Measurements from ENCODE around the gene ROR1.

The ROR1 gene

GRCh38 chr1:63848733-63849132, 74.9 kb downstream of the ROR1 start:
- H3K36me3 ChIP-seq (ENCODE audit: control insufficient read depth in 2 of 2, insufficient read depth in 2 of 2, low read length in 2 of 2) = no peaks in the 10 kb centered on the region
- H3K27ac ChIP-seq (ENCODE audit: low read depth in 2 of 2, low read length in 2 of 2) = no peak overlapping the region
- H3K27me3 ChIP-seq (ENCODE audit: control insufficient read depth in 2 of 2, insufficient read depth in 2 of 2, low read length in 2 of 2) = no peaks in the 10 kb centered on the region
- no peak overlapping the region for H3K4me3 ChIP-seq (ENCODE audit: low read length in 2 of 2)
- H3K9ac ChIP-seq (ENCODE audit: low read depth in 1 of 2, low read length in 2 of 2) = no peak overlapping the region
- no peaks in the 10 kb centered on the region for H3K9me3 ChIP-seq (ENCODE audit: control insufficient read depth in 2 of 2, low read length in 2 of 2)
- no peaks in the 10 kb centered on the region for H3K4me1 ChIP-seq (ENCODE audit: control insufficient read depth in 2 of 2, insufficient read depth in 2 of 2, low read length in 2 of 2)

DNA sequence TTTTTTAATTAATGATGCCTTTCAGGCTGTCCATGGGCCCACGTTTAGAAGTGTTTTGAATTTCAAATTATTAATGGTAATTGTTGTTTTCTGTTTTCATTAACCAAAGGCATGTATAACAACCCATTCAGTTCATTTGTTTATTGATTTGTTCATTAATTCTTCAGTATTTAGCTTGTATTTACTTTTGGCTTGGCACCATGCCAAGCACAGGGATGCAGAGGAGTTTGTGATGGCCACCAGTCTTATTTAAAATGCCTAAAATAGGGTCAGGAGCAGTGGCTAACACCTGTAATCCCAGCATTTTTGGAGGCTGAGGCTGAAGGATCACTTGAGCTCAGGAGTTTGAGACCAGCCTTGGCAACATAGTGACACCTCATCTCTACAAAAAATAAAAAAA, 75.3 kb downstream of the ROR1 start:
- Histone ChIP-seq H3K27ac (ENCODE audit: low read depth in 2 of 2, low read length in 2 of 2) (no peak overlapping the region), H3K36me3 (ENCODE audit: control insufficient read depth in 2 of 2, insufficient read depth in 2 of 2, low read length in 2 of 2) (no peaks in the 10 kb centered on the region), H3K9me3 (ENCODE audit: control insufficient read depth in 2 of 2, low read length in 2 of 2) (no peaks in the 10 kb centered on the region), H3K4me1 (ENCODE audit: control insufficient read depth in 2 of 2, insufficient read depth in 2 of 2, low read length in 2 of 2) (no peaks in the 10 kb centered on the region), H3K9ac (ENCODE audit: low read depth in 1 of 2, low read length in 2 of 2) (no peak overlapping the region), H3K4me3 (ENCODE audit: low read length in 2 of 2) (no peak overlapping the region), H3K27me3 (ENCODE audit: control insufficient read depth in 2 of 2, insufficient read depth in 2 of 2, low read length in 2 of 2) (no peaks in the 10 kb centered on the region)

DNA sequence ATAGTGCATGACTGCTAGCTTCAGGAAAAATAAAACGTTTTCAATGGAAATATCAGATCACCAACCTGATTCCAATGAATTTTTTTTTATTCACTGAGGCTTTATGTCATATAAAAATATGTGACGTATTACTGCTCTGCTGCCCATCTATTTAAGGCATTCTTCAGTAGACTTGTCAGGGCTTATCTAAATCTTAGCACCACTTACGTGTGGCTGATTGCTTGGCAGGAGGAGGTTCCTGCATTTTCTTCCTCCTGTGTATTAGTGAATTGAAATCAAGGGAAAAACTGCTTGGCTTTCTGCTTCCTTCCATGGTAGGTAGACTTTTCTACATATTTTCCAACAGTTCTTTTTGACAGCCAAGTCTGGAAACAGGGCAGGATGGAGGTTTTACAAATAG, 80.3 kb downstream of the ROR1 start:
- no peak overlapping the region for H3K4me3 ChIP-seq (ENCODE audit: low read length in 2 of 2)

GRCh38 chr1:63855942-63856341, 82.1 kb downstream of the ROR1 start:
- H3K4me1 ChIP-seq (ENCODE audit: control insufficient read depth in 2 of 2, insufficient read depth in 2 of 2, low read length in 2 of 2) = no peaks in the 10 kb centered on the region
- no peak overlapping the region for H3K27ac ChIP-seq (ENCODE audit: low read depth in 2 of 2, low read length in 2 of 2)
- H3K9ac ChIP-seq (ENCODE audit: low read depth in 1 of 2, low read length in 2 of 2) = no peak overlapping the region
- no peak overlapping the region for H3K4me3 ChIP-seq (ENCODE audit: low read length in 2 of 2)
- H3K27me3 ChIP-seq (ENCODE audit: control insufficient read depth in 2 of 2, insufficient read depth in 2 of 2, low read length in 2 of 2) = no peaks in the 10 kb centered on the region
- H3K9me3 ChIP-seq (ENCODE audit: control insufficient read depth in 2 of 2, low read length in 2 of 2) = no peaks in the 10 kb centered on the region
- H3K36me3 ChIP-seq (ENCODE audit: control insufficient read depth in 2 of 2, insufficient read depth in 2 of 2, low read length in 2 of 2) = no peaks in the 10 kb centered on the region

More for the DNA sequence above, 80.3 kb downstream of the ROR1 start:
- no peak overlapping the region for H3K27ac ChIP-seq (ENCODE audit: low read depth in 2 of 2, low read length in 2 of 2)
- H3K9me3 ChIP-seq (ENCODE audit: control insufficient read depth in 2 of 2, low read length in 2 of 2) = no peaks in the 10 kb centered on the region
- H3K36me3 ChIP-seq (ENCODE audit: control insufficient read depth in 2 of 2, insufficient read depth in 2 of 2, low read length in 2 of 2) = no peaks in the 10 kb centered on the region
- H3K4me1 ChIP-seq (ENCODE audit: control insufficient read depth in 2 of 2, insufficient read depth in 2 of 2, low read length in 2 of 2) = no peaks in the 10 kb centered on the region
- H3K9ac ChIP-seq (ENCODE audit: low read depth in 1 of 2, low read length in 2 of 2) = no peak overlapping the region
- H3K27me3 ChIP-seq (ENCODE audit: control insufficient read depth in 2 of 2, insufficient read depth in 2 of 2, low read length in 2 of 2) = no peaks in the 10 kb centered on the region

DNA sequence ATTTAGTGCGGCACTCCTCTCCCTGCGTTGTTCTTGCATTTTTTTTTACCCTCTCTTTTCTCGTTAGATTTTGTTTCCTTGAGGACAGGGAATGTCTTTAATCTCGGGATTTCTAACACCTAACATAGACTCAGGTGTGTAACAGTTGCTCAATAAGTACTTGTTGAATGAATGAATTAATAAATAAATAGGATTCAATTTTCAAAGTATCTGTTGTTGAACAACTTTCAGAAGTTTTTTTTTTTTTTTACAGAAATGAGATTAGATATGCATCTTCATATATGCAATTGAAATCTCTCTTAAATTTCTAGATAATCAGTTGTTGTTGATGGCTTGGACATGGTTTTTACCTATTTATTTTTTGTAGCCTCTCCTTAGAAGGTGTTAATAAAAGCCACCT, 83.1 kb downstream of the ROR1 start:
- no peaks in the 10 kb centered on the region for H3K27me3 ChIP-seq (ENCODE audit: control insufficient read depth in 2 of 2, insufficient read depth in 2 of 2, low read length in 2 of 2)
- no peaks in the 10 kb centered on the region for H3K4me1 ChIP-seq (ENCODE audit: control insufficient read depth in 2 of 2, insufficient read depth in 2 of 2, low read length in 2 of 2)
- no peaks in the 10 kb centered on the region for H3K9me3 ChIP-seq (ENCODE audit: control insufficient read depth in 2 of 2, low read length in 2 of 2)
- H3K27ac ChIP-seq (ENCODE audit: low read depth in 2 of 2, low read length in 2 of 2) = no peak overlapping the region
- H3K9ac ChIP-seq (ENCODE audit: low read depth in 1 of 2, low read length in 2 of 2) = no peak overlapping the region
- no peak overlapping the region for H3K4me3 ChIP-seq (ENCODE audit: low read length in 2 of 2)
- H3K36me3 ChIP-seq (ENCODE audit: control insufficient read depth in 2 of 2, insufficient read depth in 2 of 2, low read length in 2 of 2) = no peaks in the 10 kb centered on the region

DNA sequence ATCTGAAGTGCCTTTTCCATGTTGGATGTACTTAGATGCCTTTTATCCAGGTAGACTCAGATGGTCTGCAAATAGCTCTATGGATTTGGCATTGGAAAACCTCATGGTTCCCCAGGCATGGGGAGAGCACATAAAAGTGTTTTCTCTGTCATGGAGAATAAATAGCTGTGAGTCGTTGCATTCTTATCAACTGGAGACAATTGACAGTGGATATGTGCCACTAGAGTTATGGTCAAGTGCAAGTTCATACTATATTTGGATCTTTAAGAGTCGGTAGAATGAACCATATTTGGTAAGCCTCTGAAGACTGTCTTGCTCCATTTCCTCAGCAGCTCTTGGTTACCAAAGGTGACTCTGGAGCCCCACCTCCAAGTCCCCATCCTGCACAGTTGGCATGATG, 83.7 kb downstream of the ROR1 start:
- no peaks in the 10 kb centered on the region for H3K9me3 ChIP-seq (ENCODE audit: control insufficient read depth in 2 of 2, low read length in 2 of 2)
- H3K9ac ChIP-seq (ENCODE audit: low read depth in 1 of 2, low read length in 2 of 2) = no peak overlapping the region
- no peaks in the 10 kb centered on the region for H3K36me3 ChIP-seq (ENCODE audit: control insufficient read depth in 2 of 2, insufficient read depth in 2 of 2, low read length in 2 of 2)
- no peak overlapping the region for H3K4me3 ChIP-seq (ENCODE audit: low read length in 2 of 2)
- H3K27ac ChIP-seq (ENCODE audit: low read depth in 2 of 2, low read length in 2 of 2) = no peak overlapping the region
- no peaks in the 10 kb centered on the region for H3K4me1 ChIP-seq (ENCODE audit: control insufficient read depth in 2 of 2, insufficient read depth in 2 of 2, low read length in 2 of 2)
- no peaks in the 10 kb centered on the region for H3K27me3 ChIP-seq (ENCODE audit: control insufficient read depth in 2 of 2, insufficient read depth in 2 of 2, low read length in 2 of 2)

- Histone ChIP-seq H3K4me1 (ENCODE audit: control insufficient read depth in 2 of 2, insufficient read depth in 2 of 2, low read length in 2 of 2) (no peaks in the 10 kb centered on the region), H3K36me3 (ENCODE audit: control insufficient read depth in 2 of 2, insufficient read depth in 2 of 2, low read length in 2 of 2) (no peaks in the 10 kb centered on the region), H3K4me3 (ENCODE audit: low read length in 2 of 2) (no peak overlapping the region), H3K27me3 (ENCODE audit: control insufficient read depth in 2 of 2, insufficient read depth in 2 of 2, low read length in 2 of 2) (no peaks in the 10 kb centered on the region), H3K9ac (ENCODE audit: low read depth in 1 of 2, low read length in 2 of 2) (no peak overlapping the region), H3K27ac (ENCODE audit: low read depth in 2 of 2, low read length in 2 of 2) (no peak overlapping the region), H3K9me3 (ENCODE audit: control insufficient read depth in 2 of 2, low read length in 2 of 2) (no peaks in the 10 kb centered on the region)
Measured at GRCh38 chr1:63858153-63858552, 84.3 kb downstream of the ROR1 start.

DNA sequence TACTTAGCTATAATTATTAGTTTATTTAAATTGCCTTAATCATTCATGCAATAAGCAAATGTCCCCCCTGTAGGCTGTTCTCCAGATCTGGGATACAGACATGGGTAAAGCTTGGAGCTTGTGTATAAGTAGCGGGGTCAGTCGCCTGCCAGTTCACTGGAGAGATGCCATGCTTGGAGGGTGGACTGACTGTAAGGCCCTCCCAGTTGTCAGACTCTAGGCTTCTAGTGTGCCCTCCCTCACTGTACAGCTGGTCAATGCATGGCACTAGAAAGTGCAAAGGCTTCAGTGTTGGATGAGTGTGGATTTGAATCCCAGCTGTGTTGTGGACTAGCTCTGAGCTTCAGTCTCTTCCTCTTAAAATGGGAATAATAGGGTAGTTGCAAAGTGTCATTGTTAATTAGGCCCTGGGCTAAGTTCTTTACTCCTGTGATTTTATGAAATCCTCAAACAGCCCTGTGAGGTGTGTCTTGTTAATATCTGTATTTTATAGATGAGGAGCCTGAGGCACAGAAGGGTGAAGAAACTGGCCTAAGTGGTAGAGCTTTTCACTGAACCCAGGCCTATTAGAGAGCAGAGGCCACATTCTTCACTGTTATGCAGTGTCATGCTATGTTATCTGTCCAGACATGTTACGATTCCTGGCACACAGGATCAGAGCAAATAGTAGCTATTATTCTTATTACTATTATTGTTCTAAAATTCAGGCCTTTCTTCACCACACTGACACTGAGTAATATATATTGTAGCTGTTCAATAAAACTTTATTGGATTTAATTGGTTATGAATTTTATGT, 85.9 kb downstream of the ROR1 start:
- no peaks in the 10 kb centered on the region for H3K27me3 ChIP-seq (ENCODE audit: control insufficient read depth in 2 of 2, insufficient read depth in 2 of 2, low read length in 2 of 2)
- H3K27ac ChIP-seq (ENCODE audit: low read depth in 2 of 2, low read length in 2 of 2) = no peak overlapping the region
- no peaks in the 10 kb centered on the region for H3K9me3 ChIP-seq (ENCODE audit: control insufficient read depth in 2 of 2, low read length in 2 of 2)
- no peaks in the 10 kb centered on the region for H3K36me3 ChIP-seq (ENCODE audit: control insufficient read depth in 2 of 2, insufficient read depth in 2 of 2, low read length in 2 of 2)
- H3K9ac ChIP-seq (ENCODE audit: low read depth in 1 of 2, low read length in 2 of 2) = no peak overlapping the region
- no peak overlapping the region for H3K4me3 ChIP-seq (ENCODE audit: low read length in 2 of 2)
- H3K4me1 ChIP-seq (ENCODE audit: control insufficient read depth in 2 of 2, insufficient read depth in 2 of 2, low read length in 2 of 2) = no peaks in the 10 kb centered on the region

- Histone ChIP-seq H3K4me1 (ENCODE audit: control insufficient read depth in 2 of 2, insufficient read depth in 2 of 2, low read length in 2 of 2) (no peaks in the 10 kb centered on the region), H3K36me3 (ENCODE audit: control insufficient read depth in 2 of 2, insufficient read depth in 2 of 2, low read length in 2 of 2) (no peaks in the 10 kb centered on the region), H3K9me3 (ENCODE audit: control insufficient read depth in 2 of 2, low read length in 2 of 2) (no peaks in the 10 kb centered on the region), H3K27ac (ENCODE audit: low read depth in 2 of 2, low read length in 2 of 2) (no peak overlapping the region), H3K4me3 (ENCODE audit: low read length in 2 of 2) (no peak overlapping the region), H3K9ac (ENCODE audit: low read depth in 1 of 2, low read length in 2 of 2) (no peak overlapping the region), H3K27me3 (ENCODE audit: control insufficient read depth in 2 of 2, insufficient read depth in 2 of 2, low read length in 2 of 2) (no peaks in the 10 kb centered on the region)
Measured at GRCh38 chr1:63861052-63861691, 87.4 kb downstream of the ROR1 start.

DNA sequence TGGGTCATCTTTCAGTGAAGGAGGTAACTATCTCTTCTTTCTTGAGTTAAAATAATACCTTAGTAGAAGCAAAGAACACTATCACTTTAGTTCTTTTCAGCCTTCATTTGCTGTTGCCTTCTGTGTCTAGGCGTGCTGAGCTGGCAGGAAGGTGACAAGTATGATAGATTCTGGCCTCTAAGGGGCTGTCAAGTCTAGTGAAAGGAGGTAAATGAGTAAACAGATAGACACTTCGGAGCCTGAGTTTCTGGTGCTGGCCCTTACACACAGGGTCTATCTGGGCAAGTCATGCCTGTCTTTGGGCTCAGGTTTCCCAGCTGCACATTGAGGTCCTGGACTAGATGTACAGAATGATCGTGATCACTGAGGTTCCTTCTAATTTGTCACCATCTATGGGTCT, 89.3 kb downstream of the ROR1 start:
- Histone ChIP-seq H3K4me3 (ENCODE audit: low read length in 2 of 2) (no peak overlapping the region), H3K36me3 (ENCODE audit: control insufficient read depth in 2 of 2, insufficient read depth in 2 of 2, low read length in 2 of 2) (no peaks in the 10 kb centered on the region), H3K4me1 (ENCODE audit: control insufficient read depth in 2 of 2, insufficient read depth in 2 of 2, low read length in 2 of 2) (no peaks in the 10 kb centered on the region), H3K9me3 (ENCODE audit: control insufficient read depth in 2 of 2, low read length in 2 of 2) (no peaks in the 10 kb centered on the region), H3K27ac (ENCODE audit: low read depth in 2 of 2, low read length in 2 of 2) (no peak overlapping the region), H3K9ac (ENCODE audit: low read depth in 1 of 2, low read length in 2 of 2) (no peak overlapping the region), H3K27me3 (ENCODE audit: control insufficient read depth in 2 of 2, insufficient read depth in 2 of 2, low read length in 2 of 2) (no peaks in the 10 kb centered on the region)

All from mucosa of rectum (tissue), 2 donors.